AG08395 (cell line): Measurements from ENCODE around the gene CDK15.
"Not testable (repeated sequence)": the region's sequence is repeated elsewhere in the genome, so short reads cannot be mapped to it uniquely, and the experiment has no call there.

ENCODE experiments used
- DNase-seq: peaks from one replicate; pipeline ENCODE4 v3.0.0; 2012; ENCODE audit warnings: mixed read lengths, low spot score

CDK15 gene

GRCh38 chr2:201831469-201831868 is 25.1 kb downstream of the CDK15 start:
- peak; percentile 62 for DNase-seq

- DNase-seq: no peak
Measured at GRCh38 chr2:201833781-201834180, 27.4 kb downstream of the CDK15 start.

GRCh38 chr2:201835066-201835465 is 28.7 kb downstream of the CDK15 start:
- DNase-seq: no peak

GRCh38 chr2:201837391-201837790 is 31.1 kb downstream of the CDK15 start:
- no peak for DNase-seq

GRCh38 chr2:201837824-201838431 is 31.6 kb downstream of the CDK15 start:
- no peak for DNase-seq

GRCh38 chr2:201839727-201840126 is 33.4 kb downstream of the CDK15 start:
- no peak for DNase-seq

GRCh38 chr2:201840726-201841125 is 34.4 kb downstream of the CDK15 start:
- no peak for DNase-seq

GRCh38 chr2:201842131-201842860 is 36.0 kb downstream of the CDK15 start:
- DNase-seq: no peak

GRCh38 chr2:201844922-201845321 is 38.6 kb downstream of the CDK15 start:
- DNase-seq: not testable (repeated sequence)

- no peak for DNase-seq
Measured at GRCh38 chr2:201847481-201847880, 41.1 kb downstream of the CDK15 start.

GRCh38 chr2:201852462-201852861 is 46.1 kb downstream of the CDK15 start:
- DNase-seq: no peak

- DNase-seq: no peak
Measured at GRCh38 chr2:201852878-201853415, 46.6 kb downstream of the CDK15 start.

GRCh38 chr2:201854221-201854801 is 48.0 kb downstream of the CDK15 start:
- peak; percentile 88 for DNase-seq

GRCh38 chr2:201854841-201855240 is 48.5 kb downstream of the CDK15 start:
- DNase-seq: peak; percentile 34

GRCh38 chr2:201855356-201855755 is 49.0 kb downstream of the CDK15 start:
- DNase-seq: no peak

- no peak for DNase-seq
Measured at GRCh38 chr2:201857326-201857725, 51.0 kb downstream of the CDK15 start.

- DNase-seq: peak; percentile 57
Measured at GRCh38 chr2:201858281-201859184, 52.2 kb downstream of the CDK15 start.

GRCh38 chr2:201859949-201860348 is 53.6 kb downstream of the CDK15 start:
- DNase-seq: no peak

- peak; percentile 76 for DNase-seq
Measured at GRCh38 chr2:201860636-201861066, 54.3 kb downstream of the CDK15 start.

GRCh38 chr2:201862843-201863242 is 56.5 kb downstream of the CDK15 start:
- DNase-seq: no peak

GRCh38 chr2:201866643-201867473 is 60.5 kb downstream of the CDK15 start:
- DNase-seq: no peak
